GM12873 (cell line): Measurements from ENCODE around the gene SMIM15.

ENCODE experiments used
- CTCF ChIP-seq: IDR thresholded peaks from 2 replicates; pipeline ENCODE4 v1.5.1; 2012; ENCODE audit warnings: low read depth, mild to moderate bottlenecking, moderate library complexity, low read length, control low read depth; ENCODE audit not compliant: insufficient read depth; ENCODE audit errors: missing control alignments

The SMIM15 gene

GRCh38 chr5:61115968-61116367 is 46.3 kb downstream of the SMIM15 start:
- TF ChIP-seq CTCF = no peak

GRCh38 chr5:61114441-61114840 is 47.8 kb downstream of the SMIM15 start:
- TF ChIP-seq CTCF = no peak
